WTC11 (cell line): Measurements from ENCODE around the gene FAM204A. TPM values are rescaled to one million over a fixed set of nuclear protein-coding genes. Genes with fewer than 3 reads are reported as not detected.

Experiments
- ATAC-seq: fragments of 200-7000 bp; cut with Tn5 transposase; 2 replicates; pipeline ENCODE4 v1.10.0; 2021; ENCODE audit warnings: mild to moderate bottlenecking, moderate library complexity
- CTCF ChIA-PET: fragments of 300-600 bp; sonication (Branson Sonifier 250); formaldehyde crosslinking; loops from one replicate; lab custom pipeline; 2021; ENCODE audit warnings: antibody characterized with exemption; lab: Charles Lee
- POLR2A ChIA-PET: fragments of 350-600 bp; sonication (Branson Sonifier 250); formaldehyde crosslinking; loops from one replicate; lab custom pipeline; 2021; ENCODE audit warnings: antibody characterized with exemption; lab: Charles Lee
- DNase-seq: peaks from one replicate; pipeline ENCODE4 v3.0.0; 2021; ENCODE audit warnings: low spot score
- H3K27ac Mint-ChIP-seq: 2 replicates; pipeline ENCODE4 v1.8.0; 2021; ENCODE audit warnings: mixed read lengths
- H3K27me3 Mint-ChIP-seq: 2 replicates; pipeline ENCODE4 v1.8.0; 2021; ENCODE audit warnings: low read depth, mild to moderate bottlenecking, moderate library complexity, mixed read lengths
- H3K36me3 Mint-ChIP-seq: 2 replicates; pipeline ENCODE4 v1.8.0; 2021; ENCODE audit warnings: mixed read lengths
- H3K4me1 Mint-ChIP-seq: 2 replicates; pipeline ENCODE4 v1.8.0; 2022; ENCODE audit warnings: mixed read lengths
- H3K4me3 Mint-ChIP-seq: 2 replicates; pipeline ENCODE4 v1.8.0; 2021; ENCODE audit warnings: mild to moderate bottlenecking, moderate library complexity, mixed read lengths
- H3K9me3 Mint-ChIP-seq: 2 replicates; pipeline ENCODE4 v1.8.0; 2021; ENCODE audit warnings: mixed read lengths
- AR ChIP-seq: fragments of 250-450 bp; sonication (Bioruptor Pico); IDR thresholded peaks from 2 replicates; pipeline ENCODE4 v1.9.0; 2021; ENCODE audit warnings: mild to moderate bottlenecking
- ARID4B ChIP-seq: sonication (generic); formaldehyde crosslinking; IDR thresholded peaks from 2 replicates; pipeline ENCODE4 v1.8.0; 2023; ENCODE audit warnings: missing genetic modification reagents, mild to moderate bottlenecking, borderline replicate concordance
- ATF1 ChIP-seq: sonication (generic); formaldehyde crosslinking; IDR thresholded peaks from 2 replicates; pipeline ENCODE4 v1.8.1; 2023; ENCODE audit warnings: mild to moderate bottlenecking, moderate library complexity, missing genetic modification reagents
- CDX4 ChIP-seq: fragments of 250-450 bp; sonication (Bioruptor Pico); IDR thresholded peaks from 2 replicates; pipeline ENCODE4 v1.9.0; 2021; ENCODE audit warnings: moderate library complexity, mild to moderate bottlenecking, inconsistent platforms, borderline replicate concordance
- ERG ChIP-seq: fragments of 250-450 bp; sonication (Bioruptor Pico); IDR thresholded peaks from 2 replicates; pipeline ENCODE4 v1.8.0; 2021; ENCODE audit warnings: mild to moderate bottlenecking
- FOXJ3 ChIP-seq: sonication (generic); formaldehyde crosslinking; IDR thresholded peaks from 2 replicates; pipeline ENCODE4 v1.9.0; 2021; ENCODE audit warnings: missing genetic modification reagents, mild to moderate bottlenecking, borderline replicate concordance
- HMGA2 ChIP-seq: fragments of 250-450 bp; sonication (Bioruptor Pico); IDR thresholded peaks from 2 replicates; pipeline ENCODE4 v1.4.0; 2021; ENCODE audit warnings: mild to moderate bottlenecking, moderate library complexity
- IRF2 ChIP-seq: sonication (generic); formaldehyde crosslinking; IDR thresholded peaks from 2 replicates; pipeline ENCODE4 v1.8.0; 2022; ENCODE audit warnings: low read depth, missing genetic modification reagents, borderline replicate concordance
- NR3C1 ChIP-seq: sonication (generic); formaldehyde crosslinking; conservative IDR thresholded peaks from 2 replicates; pipeline ENCODE4 v1.8.1; 2023; ENCODE audit warnings: low read depth, mild to moderate bottlenecking, missing genetic modification reagents
- SMAD4 ChIP-seq: sonication (generic); formaldehyde crosslinking; IDR thresholded peaks from 2 replicates; pipeline ENCODE4 v1.8.0; 2022; ENCODE audit warnings: mild to moderate bottlenecking, missing genetic modification reagents
- TCF7 ChIP-seq: sonication (generic); formaldehyde crosslinking; IDR thresholded peaks from 2 replicates; pipeline ENCODE4 v1.8.0; 2022; ENCODE audit warnings: mild to moderate bottlenecking, low read depth, missing genetic modification reagents, moderate library complexity
- USF2 ChIP-seq: sonication (generic); formaldehyde crosslinking; IDR thresholded peaks from 2 replicates; pipeline ENCODE4 v1.8.1; 2023; ENCODE audit warnings: mild to moderate bottlenecking, missing genetic modification reagents, moderate library complexity
- ZBTB21 ChIP-seq: sonication (generic); formaldehyde crosslinking; IDR thresholded peaks from 2 replicates; pipeline ENCODE4 v1.8.1; 2023; ENCODE audit warnings: mild to moderate bottlenecking, missing genetic modification reagents, borderline replicate concordance
- ZBTB43 ChIP-seq: sonication (generic); formaldehyde crosslinking; IDR thresholded peaks from 2 replicates; pipeline ENCODE4 v1.8.1; 2023; ENCODE audit warnings: mild to moderate bottlenecking, missing genetic modification reagents
- ZNF512 ChIP-seq: sonication (generic); formaldehyde crosslinking; IDR thresholded peaks from 2 replicates; pipeline ENCODE4 v1.8.1; 2022; ENCODE audit warnings: missing genetic modification reagents, borderline replicate concordance
- total RNA-seq: library from RNA; stranded (reverse); gene quantifications from 3 replicates; pipeline ENCODE4 v1.2.3, GENCODE V29; 2021

Gene FAM204A
- total RNA-seq, 1 experiment from 2014 or later, result 33.3 TPM

- H3K9me3 Mint-ChIP-seq, result no peaks in the 10 kb centered on the region
- no peaks in the 10 kb centered on the region for H3K4me1 Mint-ChIP-seq
- H3K4me3 Mint-ChIP-seq, result no peak overlapping the region
- ChIA-PET POLR2A (interaction anchor here (0.6 kb wide), 1 partner anchor 15 kb away, joined by 3 read pairs; no protein-coding TSS in a partner anchor), CTCF (no interaction called here)
- H3K36me3 Mint-ChIP-seq, result peaks cover 40% of the 10 kb centered on the region
- no peak for TF ChIP-seq ERG (CRISPR knock-in tag)
- no peak for TF ChIP-seq IRF2
- TF ChIP-seq ARID4B, result no peak
- TF ChIP-seq TCF7 (CRISPR knock-in tag), result no peak
- TF ChIP-seq ZBTB43, result no peak
- TF ChIP-seq AR (CRISPR knock-in tag), result no peak
- TF ChIP-seq NR3C1, result no peak
- no peak for TF ChIP-seq HMGA2 (CRISPR knock-in tag)
- no peak for TF ChIP-seq ZBTB21 (CRISPR knock-in tag)
- TF ChIP-seq CDX4 (CRISPR knock-in tag), result no peak
- no peak for TF ChIP-seq USF2
- no peak for TF ChIP-seq SMAD4 (CRISPR knock-in tag)
- TF ChIP-seq FOXJ3 (CRISPR knock-in tag), result no peak
- TF ChIP-seq ZNF512 (CRISPR knock-in tag), result no peak
- no peak for TF ChIP-seq ATF1 (CRISPR knock-in tag)
- no peak overlapping the region for H3K27ac Mint-ChIP-seq
- no peaks in the 10 kb centered on the region for H3K27me3 Mint-ChIP-seq
- ATAC-seq, result peak; percentile 91
- no peak for DNase-seq
Observed at GRCh38 chr10:118332236-118332635, 9.9 kb downstream of the FAM204A start.
